ENCODE results near the gene ADGRG3.
"Not testable (repeated sequence)": the region's sequence is repeated elsewhere in the genome, so short reads cannot be mapped to it uniquely, and the experiment has no call there.

ADGRG3 gene

DNA sequence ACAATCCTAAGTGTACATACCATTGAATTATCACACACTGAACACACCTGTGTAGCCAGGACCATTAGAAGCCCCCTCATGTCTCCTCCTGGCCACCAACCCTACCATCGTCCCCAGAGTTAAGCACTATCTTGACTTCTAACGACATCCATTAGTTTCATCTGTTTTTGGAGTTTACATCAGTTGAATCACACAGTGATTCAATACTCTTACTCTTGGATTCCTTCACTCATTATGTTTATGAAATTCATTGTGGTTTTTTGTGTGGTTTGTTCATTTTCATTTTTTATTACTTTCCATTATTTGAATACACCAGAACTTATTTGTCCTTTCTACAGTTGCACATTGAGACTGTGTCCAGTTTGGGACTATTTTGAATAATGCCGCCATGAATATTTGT, 40.1 kb downstream of the ADGRG3 start:
- in situ Hi-C loops (cut with HindIII; ENCODE audit: low sequenced_read_pairs) = no loop called here
- TF ChIP-seq, protein P1, sequence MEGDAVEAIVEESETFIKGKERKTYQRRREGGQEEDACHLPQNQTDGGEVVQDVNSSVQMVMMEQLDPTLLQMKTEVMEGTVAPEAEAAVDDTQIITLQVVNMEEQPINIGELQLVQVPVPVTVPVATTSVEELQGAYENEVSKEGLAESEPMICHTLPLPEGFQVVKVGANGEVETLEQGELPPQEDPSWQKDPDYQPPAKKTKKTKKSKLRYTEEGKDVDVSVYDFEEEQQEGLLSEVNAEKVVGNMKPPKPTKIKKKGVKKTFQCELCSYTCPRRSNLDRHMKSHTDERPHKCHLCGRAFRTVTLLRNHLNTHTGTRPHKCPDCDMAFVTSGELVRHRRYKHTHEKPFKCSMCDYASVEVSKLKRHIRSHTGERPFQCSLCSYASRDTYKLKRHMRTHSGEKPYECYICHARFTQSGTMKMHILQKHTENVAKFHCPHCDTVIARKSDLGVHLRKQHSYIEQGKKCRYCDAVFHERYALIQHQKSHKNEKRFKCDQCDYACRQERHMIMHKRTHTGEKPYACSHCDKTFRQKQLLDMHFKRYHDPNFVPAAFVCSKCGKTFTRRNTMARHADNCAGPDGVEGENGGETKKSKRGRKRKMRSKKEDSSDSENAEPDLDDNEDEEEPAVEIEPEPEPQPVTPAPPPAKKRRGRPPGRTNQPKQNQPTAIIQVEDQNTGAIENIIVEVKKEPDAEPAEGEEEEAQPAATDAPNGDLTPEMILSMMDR (IDR thresholded peaks at IDR 0.05; ENCODE audit: low read depth, low read length) = no peak

DNA sequence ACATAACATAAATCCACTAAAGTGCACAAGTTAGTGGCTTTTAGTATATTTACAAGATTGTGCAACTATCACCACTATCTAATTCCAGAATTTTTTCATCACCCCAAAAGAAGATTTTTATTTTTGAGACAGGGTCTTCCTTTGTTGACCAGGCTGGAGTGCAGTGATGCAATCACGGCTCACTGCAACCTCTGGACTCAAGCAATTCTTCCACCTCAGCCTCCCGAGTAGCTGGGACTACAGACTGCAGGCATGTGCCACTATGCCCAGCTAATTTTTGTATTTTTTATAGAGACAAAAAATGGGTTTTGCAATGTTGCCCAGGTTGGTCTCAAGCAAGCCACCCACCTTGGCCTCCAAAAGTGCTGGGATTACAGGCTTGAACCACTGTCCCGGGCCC, 41.6 kb downstream of the ADGRG3 start:
- TF ChIP-seq, protein P1 (IDR thresholded peaks at IDR 0.05; ENCODE audit: low read depth, low read length) = no peak
- in situ Hi-C loops (cut with HindIII; ENCODE audit: low sequenced_read_pairs) = no loop called here
- H3K4me3 ChIP-seq (ENCODE audit: low read depth, low read length) = no peak overlapping the region
- no peak for DNase-seq (ENCODE audit: low read depth, low spot score)

More for the DNA sequence above, 40.1 kb downstream of the ADGRG3 start:
- no peak overlapping the region for H3K4me3 ChIP-seq (ENCODE audit: low read depth, low read length)
- no peak for DNase-seq (ENCODE audit: low read depth, low spot score)

DNA sequence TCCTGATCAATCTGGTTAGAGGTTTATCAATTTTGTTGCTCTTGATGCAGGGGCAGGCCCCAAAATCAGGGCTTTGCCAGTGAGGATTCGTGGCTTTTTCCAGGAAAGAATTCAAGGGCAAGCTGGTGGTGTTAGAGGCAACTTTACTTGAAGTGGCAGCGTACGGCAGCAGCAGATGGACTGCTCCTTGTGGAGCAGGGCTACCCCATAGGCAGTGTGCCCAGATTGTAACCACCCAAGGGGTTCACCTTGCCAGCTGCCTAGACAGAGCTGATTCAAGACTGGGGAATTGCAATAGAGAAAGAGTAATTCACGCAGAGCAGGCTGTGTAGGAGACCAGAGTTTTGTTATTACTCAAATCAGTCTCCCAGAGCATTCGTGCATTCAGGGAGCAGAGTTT, 43.2 kb downstream of the ADGRG3 start:
- TF ChIP-seq, protein P1 (IDR thresholded peaks at IDR 0.05; ENCODE audit: low read depth, low read length) = no peak
- in situ Hi-C loops (cut with HindIII; ENCODE audit: low sequenced_read_pairs) = no loop called here
- DNase-seq (ENCODE audit: low read depth, low spot score) = no peak
- H3K4me3 ChIP-seq (ENCODE audit: low read depth, low read length) = no peak overlapping the region

DNA sequence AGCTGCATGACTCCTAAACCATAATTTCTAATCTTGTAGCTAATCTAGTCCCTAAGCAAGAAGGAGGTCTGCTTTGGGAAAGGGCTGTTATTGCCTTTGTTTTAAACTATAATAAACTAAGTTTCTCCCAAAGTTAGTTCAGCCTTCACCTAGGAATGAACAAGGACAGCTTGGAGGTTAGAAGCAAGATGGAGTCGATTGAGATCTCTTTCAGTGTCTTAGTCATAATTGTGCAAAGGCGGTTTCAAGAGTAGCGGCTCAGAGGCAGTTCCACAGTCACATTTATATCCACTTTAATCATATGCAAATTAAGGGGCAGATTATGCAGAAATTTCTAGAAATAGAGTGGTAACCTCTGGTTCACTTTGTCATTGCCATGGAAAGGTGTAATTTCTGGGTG, 43.9 kb downstream of the ADGRG3 start:
- no peak for DNase-seq (ENCODE audit: low read depth, low spot score)
- no peak overlapping the region for H3K4me3 ChIP-seq (ENCODE audit: low read depth, low read length)
- TF ChIP-seq, protein P1 (IDR thresholded peaks at IDR 0.05; ENCODE audit: low read depth, low read length) = no peak
- in situ Hi-C loops (cut with HindIII; ENCODE audit: low sequenced_read_pairs) = no loop called here

DNA sequence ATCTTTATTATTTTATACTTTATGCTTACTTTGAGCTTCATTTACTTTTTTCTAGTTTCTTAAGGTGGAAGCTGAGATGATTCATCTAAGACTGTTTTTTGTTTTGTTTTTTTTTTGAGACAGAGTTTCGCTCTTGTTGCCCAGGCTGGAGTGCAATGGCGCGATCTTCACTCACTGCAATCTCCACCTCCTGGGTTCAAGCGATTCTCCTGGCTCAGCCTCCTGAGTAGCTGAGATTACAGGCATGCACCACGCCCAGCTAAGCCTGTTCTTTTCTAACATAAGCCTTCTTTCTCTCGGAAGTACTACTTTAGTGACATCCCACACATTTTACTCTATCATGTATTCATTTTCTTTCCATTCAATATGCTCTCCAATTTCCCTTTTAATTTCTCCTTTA, 44.5 kb downstream of the ADGRG3 start:
- in situ Hi-C loops (cut with HindIII; ENCODE audit: low sequenced_read_pairs); DNase-seq (ENCODE audit: low read depth, low spot score); H3K4me3 ChIP-seq (ENCODE audit: low read depth, low read length): not testable (repeated sequence)

DNA sequence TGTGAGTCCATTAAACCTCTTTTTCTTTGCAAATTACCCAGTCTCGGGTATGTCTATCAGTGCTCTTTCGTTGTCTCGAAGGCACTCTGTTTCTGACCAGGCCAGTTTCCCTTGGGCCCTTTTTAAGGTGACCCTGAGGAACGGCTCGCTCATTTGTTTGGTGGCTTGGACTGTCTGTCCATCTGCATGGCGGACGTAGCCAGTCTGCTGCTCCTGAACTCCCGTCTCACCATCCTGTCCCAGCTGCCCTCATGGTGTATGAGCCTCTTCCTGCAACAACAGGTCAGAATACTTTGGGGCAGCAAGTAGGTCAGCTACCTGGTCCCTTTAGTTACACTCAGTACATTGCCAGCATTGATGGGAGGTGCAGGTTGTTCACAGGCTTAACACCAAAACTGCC, 45.5 kb downstream of the ADGRG3 start:
- H3K4me3 ChIP-seq (ENCODE audit: low read depth, low read length) = no peak overlapping the region
- TF ChIP-seq, protein P1 (IDR thresholded peaks at IDR 0.05; ENCODE audit: low read depth, low read length) = no peak
- no peak for DNase-seq (ENCODE audit: low read depth, low spot score)
- in situ Hi-C loops (cut with HindIII; ENCODE audit: low sequenced_read_pairs) = no loop called here

DNA sequence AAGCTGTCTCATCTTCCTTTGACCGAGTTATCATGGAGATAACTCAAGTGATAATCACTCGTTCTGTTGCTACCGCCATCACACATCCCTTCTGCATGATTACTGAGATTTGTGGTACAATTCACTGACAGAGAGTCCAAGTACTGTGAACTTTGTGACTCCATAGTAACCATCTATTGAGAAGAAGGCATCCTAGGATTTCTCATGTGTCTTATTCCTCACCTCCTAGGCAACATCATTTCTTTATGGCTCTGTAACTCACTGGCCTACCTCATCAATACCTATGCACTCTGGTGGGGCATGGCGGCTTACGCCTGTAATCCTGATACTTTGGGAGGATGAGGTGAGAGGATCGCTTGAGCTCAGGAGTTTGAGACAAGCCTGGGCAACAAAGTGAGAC, 45.9 kb downstream of the ADGRG3 start:
- in situ Hi-C loops (cut with HindIII; ENCODE audit: low sequenced_read_pairs) = no loop called here

More for the DNA sequence above, 45.9 kb downstream of the ADGRG3 start:
- TF ChIP-seq, protein P1 (IDR thresholded peaks at IDR 0.05; ENCODE audit: low read depth, low read length) = no peak
- H3K4me3 ChIP-seq (ENCODE audit: low read depth, low read length) = no peak overlapping the region
- DNase-seq (ENCODE audit: low read depth, low spot score) = no peak
